ENCODE measurements around the gene CXCL14. TPM values are rescaled to one million over a fixed set of nuclear protein-coding genes. Genes with fewer than 3 reads are reported as not detected.

CXCL14 gene, protein sequence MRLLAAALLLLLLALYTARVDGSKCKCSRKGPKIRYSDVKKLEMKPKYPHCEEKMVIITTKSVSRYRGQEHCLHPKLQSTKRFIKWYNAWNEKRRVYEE
- not detected in 2 replicates for total RNA-seq

DNA sequence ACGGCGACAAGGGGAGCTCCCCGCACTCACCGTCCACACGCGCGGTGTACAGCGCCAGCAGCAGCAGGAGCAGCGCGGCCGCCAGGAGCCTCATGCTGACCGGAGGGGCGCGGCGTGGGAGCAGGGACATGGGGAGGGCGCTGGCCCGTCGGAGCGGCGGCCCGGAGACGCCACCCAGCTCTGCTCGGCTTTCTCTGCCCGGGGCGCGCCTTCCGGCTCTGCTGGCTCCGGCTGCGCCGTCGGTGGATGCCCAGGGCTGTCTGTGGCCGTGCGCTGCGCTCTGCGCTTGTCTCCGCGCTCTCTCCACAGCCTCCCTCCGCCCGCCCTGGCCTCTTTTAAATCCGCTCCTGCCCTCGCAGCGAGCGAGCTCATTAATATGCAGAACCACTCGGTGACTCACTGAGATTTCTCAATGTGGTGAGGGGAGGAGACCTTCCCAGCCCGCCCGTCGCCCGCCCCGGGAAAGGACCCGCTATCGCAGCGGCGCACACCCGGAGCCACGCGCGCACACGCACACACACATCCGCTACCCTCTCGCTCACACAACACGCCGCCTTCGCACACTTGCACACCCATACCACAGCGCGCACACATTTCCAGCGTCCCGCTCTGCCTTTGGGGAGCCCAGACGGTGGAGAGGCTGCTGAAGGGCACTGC lies at the start of gene CXCL14:
Gene CXCL14, minus strand, starts transcription at position 307 of the 657 bp plus-strand sequence. Its CDS starts 213 bp downstream, at position 94.
- Mint-ChIP-seq H3K4me1 (ENCODE audit: low read depth) (no peaks in the 10 kb centered on the region), H3K36me3 (ENCODE audit: low read depth) (no peaks in the 10 kb centered on the region), H3K27me3 (ENCODE audit: low read depth) (peaks cover 45% of the 10 kb centered on the region), H3K27ac (no peak within 1 kb of the TSS), H3K9me3 (no peaks in the 10 kb centered on the region), H3K4me3 (ENCODE audit: low read depth) (no peak within 1 kb of the TSS)
- no peak for DNase-seq (ENCODE audit: low spot score)
- intact Hi-C loops (cut with micrococcal nuclease) = no loop called here

DNA sequence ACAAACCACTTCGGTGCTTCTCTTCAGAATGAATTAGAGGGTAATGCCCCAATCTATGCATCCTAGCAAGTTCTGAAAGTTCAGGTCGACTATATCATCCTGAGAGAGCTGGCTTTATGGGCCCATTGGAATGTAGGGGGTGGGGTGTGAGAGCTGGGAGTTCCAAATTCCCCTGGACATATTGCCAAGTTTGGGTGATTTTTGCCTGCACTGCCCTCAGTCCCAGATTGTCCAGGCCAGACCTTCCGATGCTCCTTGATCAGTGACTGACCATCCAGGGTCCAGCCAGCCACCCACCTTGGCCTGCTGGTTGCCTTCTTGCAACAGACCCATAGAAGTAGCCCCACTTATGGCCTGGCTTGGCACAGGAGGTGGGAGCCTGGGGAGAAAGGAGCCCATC lies 47.8 kb upstream of the CXCL14 start:
- Mint-ChIP-seq H3K27ac (no peak overlapping the region), H3K36me3 (ENCODE audit: low read depth) (no peaks in the 10 kb centered on the region), H3K9me3 (no peaks in the 10 kb centered on the region), H3K4me1 (ENCODE audit: low read depth) (no peaks in the 10 kb centered on the region), H3K4me3 (ENCODE audit: low read depth) (no peak overlapping the region), H3K27me3 (ENCODE audit: low read depth) (no peaks in the 10 kb centered on the region)
- DNase-seq (ENCODE audit: low spot score) = no peak
- intact Hi-C loops (cut with micrococcal nuclease) = no loop called here

DNA sequence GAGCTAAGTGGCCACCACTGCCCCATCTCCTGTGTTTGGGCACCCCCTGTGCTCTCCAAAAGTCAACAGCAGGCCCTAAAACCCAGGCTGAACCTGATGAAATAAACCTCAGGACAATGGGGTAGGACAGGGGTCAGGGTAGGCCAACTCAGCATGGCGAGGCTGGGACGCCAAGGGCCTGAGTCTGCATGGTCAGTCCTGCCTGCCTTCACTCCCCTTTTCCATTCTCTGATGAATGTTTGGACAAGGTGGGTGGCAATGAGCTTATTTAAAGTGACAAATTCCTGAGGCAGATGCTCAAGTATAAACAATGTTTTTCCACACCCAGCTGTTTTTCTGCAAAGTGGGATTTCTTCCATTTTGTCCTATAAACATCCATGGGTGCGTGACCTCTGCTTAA lies 47.2 kb upstream of the CXCL14 start:
- Mint-ChIP-seq H3K27me3 (ENCODE audit: low read depth) (no peaks in the 10 kb centered on the region), H3K4me1 (ENCODE audit: low read depth) (no peaks in the 10 kb centered on the region), H3K9me3 (no peaks in the 10 kb centered on the region), H3K27ac (no peak overlapping the region), H3K4me3 (ENCODE audit: low read depth) (no peak overlapping the region), H3K36me3 (ENCODE audit: low read depth) (no peaks in the 10 kb centered on the region)
- DNase-seq (ENCODE audit: low spot score) = no peak
- intact Hi-C loops (cut with micrococcal nuclease) = no loop called here

DNA sequence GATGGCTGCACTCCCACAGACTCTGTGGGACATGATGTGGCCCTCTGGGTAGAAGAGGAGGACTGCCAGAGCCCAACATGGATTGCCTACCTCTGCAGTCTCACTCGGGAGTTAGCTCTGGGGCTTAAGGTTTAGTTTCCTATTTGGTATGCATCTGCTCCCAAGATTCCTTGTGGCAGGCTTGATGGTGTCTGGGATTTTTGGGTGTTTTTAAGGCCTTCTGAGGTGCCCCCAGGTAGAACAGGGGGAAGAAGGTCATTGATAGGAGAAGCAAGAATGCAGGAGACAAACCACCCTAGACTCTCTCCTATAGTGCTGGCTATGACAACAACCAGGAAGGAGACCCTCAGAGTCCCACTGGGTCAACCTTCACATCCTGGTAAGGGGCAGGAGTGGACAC lies 46.7 kb upstream of the CXCL14 start:
- H3K4me3 Mint-ChIP-seq (ENCODE audit: low read depth) = no peak overlapping the region
- no peak for DNase-seq (ENCODE audit: low spot score)
- H3K36me3 Mint-ChIP-seq (ENCODE audit: low read depth) = no peaks in the 10 kb centered on the region
- H3K4me1 Mint-ChIP-seq (ENCODE audit: low read depth) = no peaks in the 10 kb centered on the region
- no peaks in the 10 kb centered on the region for H3K9me3 Mint-ChIP-seq
- intact Hi-C loops (cut with micrococcal nuclease) = no loop called here
- no peaks in the 10 kb centered on the region for H3K27me3 Mint-ChIP-seq (ENCODE audit: low read depth)
- no peak overlapping the region for H3K27ac Mint-ChIP-seq

DNA sequence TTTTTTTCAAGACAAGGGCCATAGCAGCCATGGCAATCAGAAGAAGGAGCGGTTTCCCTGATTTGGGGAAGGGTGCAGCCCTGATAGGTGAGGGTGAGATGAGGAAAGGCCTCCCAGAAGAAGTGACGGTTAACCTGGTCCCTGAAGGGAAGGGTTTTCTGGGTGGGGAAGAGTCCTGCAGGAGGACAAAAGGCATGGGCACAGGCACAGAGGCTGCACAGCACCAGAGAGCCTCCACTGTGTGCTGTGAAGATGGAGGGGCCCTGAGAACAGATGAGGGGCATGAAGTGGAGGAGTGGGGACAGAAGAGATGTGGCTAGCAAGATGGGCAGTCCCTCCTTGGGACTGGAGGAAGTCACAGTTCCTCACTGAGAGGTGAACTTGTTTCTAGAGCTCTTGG lies 46.3 kb upstream of the CXCL14 start:
- Mint-ChIP-seq H3K4me3 (ENCODE audit: low read depth) (no peak overlapping the region), H3K27me3 (ENCODE audit: low read depth) (no peaks in the 10 kb centered on the region), H3K4me1 (ENCODE audit: low read depth) (no peaks in the 10 kb centered on the region), H3K9me3 (no peaks in the 10 kb centered on the region), H3K36me3 (ENCODE audit: low read depth) (no peaks in the 10 kb centered on the region), H3K27ac (no peak overlapping the region)
- intact Hi-C loops (cut with micrococcal nuclease) = no loop called here
- no peak for DNase-seq (ENCODE audit: low spot score)

DNA sequence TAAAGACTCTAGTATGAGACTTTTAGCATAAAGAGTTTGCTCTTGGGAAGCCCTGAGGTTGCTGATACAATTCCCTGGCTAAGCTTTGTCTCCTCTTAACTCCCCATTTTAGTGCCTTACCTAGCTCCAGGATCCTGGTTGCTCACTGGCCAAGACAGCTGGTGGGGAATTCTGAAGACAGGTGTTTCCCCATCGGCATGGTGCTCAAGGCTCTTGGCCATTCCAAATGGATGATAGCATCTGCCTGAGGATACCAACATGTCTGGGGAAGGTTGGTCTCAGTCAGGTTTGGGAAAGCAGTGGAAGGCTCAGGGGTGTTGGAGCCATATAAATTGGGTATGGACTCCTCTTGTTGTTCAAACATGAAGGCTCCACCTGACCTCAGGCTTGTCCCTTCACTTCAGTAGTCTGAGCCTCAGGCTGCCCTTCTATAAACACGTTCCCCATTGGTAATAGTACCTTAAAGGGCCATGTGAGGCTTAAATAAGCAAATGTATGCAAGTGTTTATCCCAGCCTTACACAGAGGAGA lies 44.5 kb upstream of the CXCL14 start:
- Mint-ChIP-seq H3K36me3 (ENCODE audit: low read depth) (no peaks in the 10 kb centered on the region), H3K27ac (no peak overlapping the region), H3K27me3 (ENCODE audit: low read depth) (no peaks in the 10 kb centered on the region), H3K4me3 (ENCODE audit: low read depth) (no peak overlapping the region), H3K4me1 (ENCODE audit: low read depth) (no peaks in the 10 kb centered on the region), H3K9me3 (peaks cover 16% of the 10 kb centered on the region)
- intact Hi-C loops (cut with micrococcal nuclease) = no loop called here
- DNase-seq (ENCODE audit: low spot score) = no peak

DNA sequence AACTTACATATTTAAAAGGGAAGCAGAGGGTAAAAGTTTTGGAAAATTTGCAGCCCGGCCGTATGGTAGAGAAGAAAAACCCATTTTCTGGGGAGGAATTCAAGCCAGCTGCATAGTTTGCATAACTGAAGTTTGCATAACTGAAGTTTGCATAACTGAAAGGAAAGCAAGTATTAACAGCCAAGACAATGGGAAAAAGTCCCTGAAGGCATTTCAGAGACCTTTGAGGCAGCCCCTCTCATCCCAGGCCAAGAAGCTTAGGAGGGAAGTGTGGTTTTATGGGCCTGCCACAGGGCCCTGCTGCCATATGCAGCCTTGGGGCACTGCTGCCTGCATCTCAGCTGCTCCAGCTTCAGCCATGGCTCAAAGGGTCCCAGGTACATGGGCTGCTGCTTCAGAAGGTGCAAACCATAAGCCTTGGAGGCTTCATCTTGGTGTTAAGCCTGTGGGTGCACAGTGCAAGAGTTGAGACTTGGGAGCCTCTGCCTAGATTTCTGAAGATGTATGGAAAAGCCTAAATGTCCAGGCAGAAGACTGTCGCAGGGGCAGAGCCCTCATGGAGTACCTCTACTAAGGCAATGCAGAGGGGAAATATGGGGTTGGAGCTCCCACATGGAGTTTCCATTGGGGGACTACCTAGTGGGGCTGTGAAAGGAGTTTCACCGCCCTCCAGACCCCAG lies 36.9 kb upstream of the CXCL14 start:
- intact Hi-C loops (cut with micrococcal nuclease) = no loop called here
- Mint-ChIP-seq H3K4me3 (ENCODE audit: low read depth) (no peak overlapping the region), H3K36me3 (ENCODE audit: low read depth) (no peaks in the 10 kb centered on the region)

DNA sequence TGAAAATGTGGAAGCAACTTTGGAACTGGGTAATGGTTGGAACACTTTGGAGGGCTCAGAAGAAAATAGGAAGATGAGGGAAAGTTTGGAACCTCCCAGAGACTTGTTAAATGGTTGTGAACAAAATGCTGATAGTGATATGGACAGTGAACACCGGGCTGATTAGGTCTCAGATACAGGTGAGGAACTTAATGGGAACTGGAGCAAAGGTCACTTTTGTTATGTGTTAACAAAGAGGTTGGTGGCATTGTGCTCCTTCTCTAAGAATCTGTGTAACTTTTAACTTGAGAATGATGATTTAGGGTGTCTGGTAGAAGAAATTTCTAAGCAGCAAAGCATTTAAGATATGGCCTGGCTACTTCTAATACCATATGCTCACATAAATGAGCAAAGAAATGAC lies 36.4 kb upstream of the CXCL14 start:
- Mint-ChIP-seq H3K27ac (no peak overlapping the region), H3K27me3 (ENCODE audit: low read depth) (peaks cover 5% of the 10 kb centered on the region), H3K36me3 (ENCODE audit: low read depth) (no peaks in the 10 kb centered on the region), H3K4me3 (ENCODE audit: low read depth) (no peak overlapping the region), H3K4me1 (ENCODE audit: low read depth) (no peaks in the 10 kb centered on the region), H3K9me3 (peaks cover 21% of the 10 kb centered on the region)
- intact Hi-C loops (cut with micrococcal nuclease) = no loop called here
- no peak for DNase-seq (ENCODE audit: low spot score)

More for the DNA sequence above, 36.9 kb upstream of the CXCL14 start:
- H3K27ac Mint-ChIP-seq = no peak overlapping the region
- no peaks in the 10 kb centered on the region for H3K4me1 Mint-ChIP-seq (ENCODE audit: low read depth)
- peaks cover 5% of the 10 kb centered on the region for H3K27me3 Mint-ChIP-seq (ENCODE audit: low read depth)
- peaks cover 21% of the 10 kb centered on the region for H3K9me3 Mint-ChIP-seq
- no peak for DNase-seq (ENCODE audit: low spot score)

DNA sequence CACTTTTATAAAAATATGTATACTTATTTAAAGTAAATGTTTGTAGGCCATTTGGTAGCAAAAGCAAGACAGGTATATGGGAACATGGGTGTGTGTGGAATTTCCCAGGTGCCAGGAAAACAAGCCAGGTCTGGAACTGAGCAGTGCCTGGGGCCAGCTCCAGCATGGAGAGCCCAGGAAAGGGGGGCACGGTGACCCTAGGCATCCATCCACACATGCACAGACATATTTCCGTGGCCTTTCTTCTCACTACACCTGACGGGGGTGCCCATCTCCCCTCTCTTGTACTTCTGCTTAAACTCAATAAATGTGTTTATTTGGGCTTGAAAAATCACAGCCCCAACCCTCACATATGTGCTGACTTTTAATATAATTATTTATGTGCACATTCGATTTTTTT lies 31.2 kb upstream of the CXCL14 start:
- Mint-ChIP-seq H3K4me1 (ENCODE audit: low read depth) (no peaks in the 10 kb centered on the region), H3K27ac (no peak overlapping the region), H3K36me3 (ENCODE audit: low read depth) (no peaks in the 10 kb centered on the region), H3K4me3 (ENCODE audit: low read depth) (no peak overlapping the region), H3K9me3 (no peaks in the 10 kb centered on the region), H3K27me3 (ENCODE audit: low read depth) (peaks cover 10% of the 10 kb centered on the region)
- DNase-seq (ENCODE audit: low spot score) = no peak
- intact Hi-C loops (cut with micrococcal nuclease) = no loop called here

DNA sequence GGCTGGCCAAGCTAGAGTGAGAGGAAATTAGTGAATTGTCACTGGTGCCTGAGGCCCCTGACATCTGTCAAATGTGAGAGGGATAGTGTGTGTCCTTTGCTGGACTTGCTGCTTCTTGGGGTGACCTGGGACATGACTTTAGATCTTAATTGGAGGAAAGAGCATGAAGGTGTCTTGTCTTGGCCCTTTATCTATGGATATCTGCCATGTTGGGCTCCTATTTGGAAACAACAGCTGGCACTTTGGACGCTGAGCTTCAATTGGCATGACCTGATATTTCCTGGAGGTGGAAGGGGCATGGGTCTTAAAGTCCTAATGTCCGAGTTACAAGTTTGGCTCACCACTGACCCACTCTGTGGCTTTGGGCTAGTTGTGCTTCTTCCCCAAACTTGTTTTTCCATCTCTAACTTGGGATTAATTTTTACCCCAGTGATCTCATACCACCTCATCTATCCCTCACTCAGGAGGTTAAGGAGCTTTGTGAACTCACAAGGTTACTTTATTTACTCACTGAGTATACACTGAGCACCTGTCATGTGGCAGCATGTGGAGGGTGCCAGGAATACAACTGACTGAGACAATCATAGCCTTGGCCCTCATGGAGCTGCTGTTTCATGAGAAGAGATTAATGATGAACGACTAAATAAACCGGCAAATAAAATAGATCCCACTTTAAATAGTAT lies 30.1 kb upstream of the CXCL14 start:
- Mint-ChIP-seq H3K27me3 (ENCODE audit: low read depth) (peaks cover 8% of the 10 kb centered on the region), H3K36me3 (ENCODE audit: low read depth) (no peaks in the 10 kb centered on the region), H3K9me3 (no peaks in the 10 kb centered on the region), H3K4me3 (ENCODE audit: low read depth) (no peak overlapping the region), H3K27ac (no peak overlapping the region), H3K4me1 (ENCODE audit: low read depth) (no peaks in the 10 kb centered on the region)
- no peak for DNase-seq (ENCODE audit: low spot score)
- intact Hi-C loops (cut with micrococcal nuclease) = no loop called here

DNA sequence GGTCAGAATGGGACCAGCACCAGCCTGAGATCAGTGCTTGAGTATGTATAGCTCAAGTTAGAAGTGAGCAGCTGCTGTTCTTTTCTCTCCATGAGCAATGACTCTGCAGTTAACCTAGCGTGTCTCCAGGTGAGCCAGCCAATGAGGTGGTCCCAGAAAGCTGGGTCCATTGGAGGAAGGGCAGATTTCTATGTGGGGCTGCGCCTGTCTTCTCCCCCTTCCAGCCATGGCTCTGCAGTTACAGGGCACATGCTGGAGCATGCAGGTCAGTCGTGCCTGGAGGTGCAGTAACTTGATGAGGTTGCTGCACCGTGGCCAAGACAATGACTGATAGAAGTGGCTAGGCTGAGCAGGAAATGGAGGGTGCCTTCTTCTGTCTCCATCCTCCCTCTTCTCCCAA lies 29.6 kb upstream of the CXCL14 start:
- Mint-ChIP-seq H3K36me3 (ENCODE audit: low read depth) (no peaks in the 10 kb centered on the region), H3K4me1 (ENCODE audit: low read depth) (no peaks in the 10 kb centered on the region), H3K9me3 (no peaks in the 10 kb centered on the region), H3K27ac (no peak overlapping the region), H3K27me3 (ENCODE audit: low read depth) (peaks cover 8% of the 10 kb centered on the region), H3K4me3 (ENCODE audit: low read depth) (no peak overlapping the region)
- intact Hi-C loops (cut with micrococcal nuclease) = no loop called here
- DNase-seq (ENCODE audit: low spot score) = no peak

DNA sequence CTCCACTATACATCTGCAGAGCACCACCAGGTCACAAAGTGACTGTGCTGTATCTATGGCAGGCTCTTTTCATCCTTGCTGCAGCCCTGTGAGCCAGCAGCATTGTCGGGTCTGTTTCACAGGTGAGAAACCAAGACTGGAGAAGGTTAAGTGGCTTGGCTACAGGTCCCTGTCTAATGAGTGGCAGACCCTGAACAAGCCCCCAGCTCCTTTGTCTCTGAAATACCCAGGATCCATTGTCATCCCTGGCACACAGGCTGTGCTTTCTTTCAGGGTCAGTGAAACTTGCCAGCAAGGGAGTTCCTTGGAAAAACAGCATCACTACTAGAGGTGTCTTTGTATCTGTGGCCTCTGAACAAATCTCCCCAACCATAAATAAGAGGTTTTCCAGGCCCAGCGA lies 27.6 kb upstream of the CXCL14 start:
- H3K27me3 Mint-ChIP-seq (ENCODE audit: low read depth) = peaks cover 4% of the 10 kb centered on the region
- intact Hi-C loops (cut with micrococcal nuclease) = no loop called here
- no peaks in the 10 kb centered on the region for H3K36me3 Mint-ChIP-seq (ENCODE audit: low read depth)
- no peak for DNase-seq (ENCODE audit: low spot score)
- no peaks in the 10 kb centered on the region for H3K9me3 Mint-ChIP-seq
- H3K4me3 Mint-ChIP-seq (ENCODE audit: low read depth) = no peak overlapping the region
- no peaks in the 10 kb centered on the region for H3K4me1 Mint-ChIP-seq (ENCODE audit: low read depth)
- no peak overlapping the region for H3K27ac Mint-ChIP-seq

DNA sequence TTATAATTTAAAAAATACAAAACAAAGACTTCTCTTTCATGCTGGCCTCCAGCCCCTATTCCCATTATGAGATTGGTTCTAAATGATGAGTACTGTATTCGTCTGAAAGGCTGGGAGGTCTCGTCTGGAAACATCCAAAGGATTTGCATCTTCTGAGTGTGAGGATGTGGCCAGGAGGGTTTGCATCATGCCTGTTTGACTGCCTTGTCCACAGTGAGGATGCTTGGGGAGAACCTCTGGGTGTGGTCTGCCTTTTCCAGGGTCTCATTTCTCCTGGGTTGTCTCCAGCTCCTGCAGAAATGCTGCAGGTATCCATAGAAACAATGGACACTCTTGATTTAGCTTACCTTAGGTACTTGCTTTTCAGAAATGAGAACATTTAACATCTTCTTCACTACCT lies 26.4 kb upstream of the CXCL14 start:
- no peaks in the 10 kb centered on the region for H3K4me1 Mint-ChIP-seq (ENCODE audit: low read depth)
- DNase-seq (ENCODE audit: low spot score) = no peak
- H3K9me3 Mint-ChIP-seq = no peaks in the 10 kb centered on the region
- no peak overlapping the region for H3K27ac Mint-ChIP-seq
- no peaks in the 10 kb centered on the region for H3K36me3 Mint-ChIP-seq (ENCODE audit: low read depth)
- H3K27me3 Mint-ChIP-seq (ENCODE audit: low read depth) = peaks cover 4% of the 10 kb centered on the region
- H3K4me3 Mint-ChIP-seq (ENCODE audit: low read depth) = no peak overlapping the region
- intact Hi-C loops (cut with micrococcal nuclease) = no loop called here
